Activated CD8-positive, alpha-beta memory T cell treated with anti-CD3 and anti-CD28 coated beads, Interleukin-2, amount 50 U/mL, for 1 hour (primary cell): Measurements from ENCODE around the gene CRYBB2.
"Not testable (repeated sequence)": the region's sequence is repeated elsewhere in the genome, so short reads cannot be mapped to it uniquely, and the experiment has no call there.

Experiments used
- DNase-seq: peaks from one replicate; pipeline ENCODE4 v3.0.0-alpha.2; 2020; ENCODE audit errors: extremely low read depth

CRYBB2 gene, protein sequence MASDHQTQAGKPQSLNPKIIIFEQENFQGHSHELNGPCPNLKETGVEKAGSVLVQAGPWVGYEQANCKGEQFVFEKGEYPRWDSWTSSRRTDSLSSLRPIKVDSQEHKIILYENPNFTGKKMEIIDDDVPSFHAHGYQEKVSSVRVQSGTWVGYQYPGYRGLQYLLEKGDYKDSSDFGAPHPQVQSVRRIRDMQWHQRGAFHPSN

DNA sequence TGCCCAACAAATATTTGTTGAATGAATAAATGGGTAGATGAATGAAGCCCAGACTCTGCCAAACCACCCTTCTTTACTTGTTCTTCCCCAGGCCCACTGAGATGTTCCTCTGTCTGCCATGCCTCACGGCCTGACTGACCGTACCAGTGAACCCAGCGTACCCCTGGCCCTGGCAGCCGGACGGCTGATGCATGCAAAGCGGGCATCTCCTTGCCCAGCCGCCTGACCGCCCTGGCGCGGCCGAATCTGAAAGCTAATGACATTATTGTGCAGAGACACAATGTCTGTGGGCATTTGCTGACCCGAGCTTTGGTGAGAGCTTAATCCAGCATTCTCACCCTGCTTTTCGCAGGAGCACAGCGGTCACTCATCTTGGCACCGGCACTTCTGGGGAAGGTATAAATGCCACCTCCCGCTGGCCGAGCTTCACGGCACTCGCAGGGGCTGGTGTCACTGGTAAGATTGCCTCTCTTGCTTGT lies at the start of gene CRYBB2:
CRYBB2 (plus strand) TSS at position 429 of the 479 bp plus-strand sequence. CDS start 1,791 bp downstream, outside the sequence.
- DNase-seq, result no peak

DNA sequence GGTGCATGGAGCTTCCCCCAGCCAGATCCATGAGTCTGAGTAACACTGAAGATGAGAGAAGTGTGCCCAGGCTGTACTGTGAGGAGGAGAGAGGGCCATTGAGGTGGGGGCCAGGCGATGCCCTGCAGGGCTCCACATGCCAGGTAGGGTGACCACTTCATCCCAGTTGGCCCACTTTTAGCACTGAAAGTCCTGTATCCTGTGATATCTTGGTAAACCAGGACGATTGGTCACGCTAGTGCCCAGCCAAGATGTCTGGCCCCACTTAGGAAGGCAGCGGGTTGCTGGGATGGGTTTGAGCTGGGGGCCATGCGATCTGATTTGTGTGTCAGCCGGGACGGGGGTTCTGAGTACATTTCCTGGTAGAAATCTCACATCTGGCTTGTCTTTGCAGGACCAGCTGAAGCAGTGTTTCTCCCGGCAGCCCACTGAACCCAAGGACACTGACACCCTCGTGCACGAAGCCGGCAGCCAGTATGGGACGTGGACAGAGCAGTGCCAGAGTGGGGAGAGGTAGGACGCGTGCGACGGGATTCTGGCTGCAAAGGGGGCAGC lies 48.9 kb upstream of the CRYBB2 start:
- DNase-seq, result no peak

DNA sequence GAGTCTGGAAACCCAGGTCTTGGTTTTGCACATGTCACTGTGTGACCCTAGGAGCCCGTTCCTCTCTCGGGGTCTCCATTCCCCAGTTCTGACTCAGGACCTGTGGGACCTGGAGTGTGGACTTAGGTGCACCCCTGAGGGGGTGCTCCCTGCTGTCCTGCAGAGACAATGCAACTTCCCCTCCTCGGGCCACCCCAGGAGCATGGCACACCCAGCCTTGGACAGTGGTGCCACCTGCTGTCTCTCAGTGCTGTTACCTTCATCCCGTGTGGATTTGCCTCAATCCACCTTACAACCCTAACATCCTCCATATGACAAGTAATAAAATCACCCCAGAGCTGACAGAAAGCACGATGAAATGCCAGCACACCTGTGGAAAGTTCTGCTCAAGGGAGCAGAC lies 47.3 kb upstream of the CRYBB2 start:
- no peak for DNase-seq

DNA sequence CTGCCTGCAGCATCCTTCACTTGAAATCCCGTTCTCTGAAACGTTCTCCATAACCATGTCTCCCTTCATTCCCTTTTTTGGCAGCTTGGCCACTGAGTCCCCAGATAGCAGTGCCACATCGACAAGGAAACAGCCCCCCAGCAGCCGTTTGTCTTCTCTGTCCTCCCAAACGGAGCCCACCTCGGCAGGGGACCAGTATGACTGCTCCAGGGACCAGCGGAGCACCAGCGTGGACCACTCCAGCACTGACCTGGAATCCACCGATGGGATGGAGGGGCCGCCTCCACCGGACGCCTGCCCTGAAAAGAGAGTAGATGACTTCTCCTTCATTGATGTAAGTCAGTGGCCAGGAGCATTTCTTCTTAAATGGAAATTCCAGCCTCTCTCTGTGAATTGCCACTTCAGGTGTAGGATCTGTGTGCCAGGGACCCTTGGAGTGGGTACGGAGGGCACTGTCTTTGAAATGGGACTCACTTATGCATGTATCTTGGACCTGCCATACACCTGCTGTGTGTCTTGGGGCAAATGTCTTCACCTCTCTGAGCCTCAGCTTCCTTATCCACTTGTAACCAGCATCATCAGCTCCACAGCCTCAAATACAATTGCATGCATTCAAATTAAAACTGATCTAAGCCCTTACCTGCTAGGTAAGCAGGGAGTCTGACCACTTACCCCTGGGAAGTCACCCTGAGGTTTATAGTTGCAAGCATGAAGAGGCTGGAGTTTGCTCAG lies 45.1 kb upstream of the CRYBB2 start:
- DNase-seq, result no peak

DNA sequence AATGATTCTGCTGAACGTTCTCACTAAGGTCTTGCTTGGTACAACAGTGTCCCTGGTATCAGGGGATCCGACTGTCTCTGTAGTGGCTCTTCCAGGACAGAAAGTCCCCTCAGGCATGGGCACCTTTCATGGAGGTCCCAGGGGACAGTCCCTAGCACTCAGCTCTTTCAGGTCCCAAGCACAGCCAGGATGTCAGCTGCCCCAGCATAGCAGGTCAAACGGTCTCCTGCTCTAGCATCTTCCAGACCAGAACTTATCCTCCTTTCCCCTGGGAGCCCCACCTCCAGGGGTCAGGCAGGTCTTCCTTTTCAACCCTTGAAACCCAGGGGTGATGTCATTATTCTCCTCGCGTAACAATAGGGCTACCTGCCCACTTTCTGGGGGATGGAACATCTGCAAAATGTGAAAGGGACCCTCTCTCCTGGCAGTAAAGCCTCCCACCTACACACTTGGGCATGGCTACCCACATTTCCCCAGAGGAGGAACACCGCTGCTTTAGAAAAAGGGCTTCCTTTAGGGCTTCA lies 44.5 kb upstream of the CRYBB2 start:
- no peak for DNase-seq

DNA sequence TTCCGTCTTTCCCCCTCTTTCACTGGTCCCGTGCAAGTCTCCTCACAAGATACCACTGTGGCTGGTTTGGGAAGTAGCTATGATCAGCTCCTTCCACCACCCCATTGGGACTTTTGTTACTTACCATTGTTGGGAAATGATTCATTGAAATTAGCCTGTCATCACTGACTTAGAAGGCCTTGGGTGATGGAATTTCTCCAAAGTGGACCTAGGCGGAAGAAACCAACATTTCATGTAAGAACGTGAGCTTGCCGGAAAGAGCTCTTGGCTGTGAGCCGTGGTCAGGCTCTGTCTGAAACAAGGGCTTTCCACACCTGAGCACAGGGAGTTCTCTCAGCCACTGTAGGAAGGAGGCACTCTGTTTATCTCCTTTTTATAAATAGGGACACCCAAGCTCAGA lies 43.3 kb upstream of the CRYBB2 start:
- no peak for DNase-seq

DNA sequence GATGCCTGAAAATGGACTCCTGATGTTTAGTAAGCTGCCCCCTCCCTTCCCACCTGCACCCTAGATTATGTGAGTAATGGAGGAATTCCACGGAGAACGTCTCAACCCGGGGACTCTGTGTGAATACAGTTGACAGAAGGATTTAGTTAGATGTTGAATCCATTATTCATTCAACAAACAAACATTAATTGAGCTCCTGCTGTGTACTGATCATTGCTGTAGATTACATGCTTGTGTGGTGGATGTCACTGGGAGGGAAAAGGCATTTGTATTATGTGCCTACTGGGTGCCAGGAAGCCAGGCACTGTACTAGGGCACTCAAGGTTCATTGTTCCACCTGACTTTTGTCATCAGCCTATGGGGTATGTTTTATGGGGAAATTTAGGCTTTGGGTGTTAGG lies 42.6 kb upstream of the CRYBB2 start:
- DNase-seq, result no peak

DNA sequence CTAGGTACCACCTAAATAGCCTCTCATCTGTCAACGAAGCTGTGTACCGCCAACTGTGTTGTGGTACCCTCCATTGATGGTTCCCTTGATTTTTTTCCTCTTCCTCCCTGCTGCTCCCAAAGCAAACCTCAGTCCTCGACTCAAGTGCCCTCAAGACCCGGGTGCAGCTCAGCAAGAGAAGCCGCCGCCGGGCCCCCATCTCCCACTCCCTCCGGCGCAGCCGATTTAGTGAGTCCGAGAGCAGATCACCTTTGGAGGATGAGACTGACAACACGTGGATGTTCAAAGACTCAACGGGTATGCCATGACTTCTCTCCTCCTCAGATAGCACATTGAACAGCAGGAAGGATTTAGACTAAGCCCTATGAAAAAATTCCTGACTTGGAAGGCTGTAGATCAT lies 42.2 kb upstream of the CRYBB2 start:
- no peak for DNase-seq

DNA sequence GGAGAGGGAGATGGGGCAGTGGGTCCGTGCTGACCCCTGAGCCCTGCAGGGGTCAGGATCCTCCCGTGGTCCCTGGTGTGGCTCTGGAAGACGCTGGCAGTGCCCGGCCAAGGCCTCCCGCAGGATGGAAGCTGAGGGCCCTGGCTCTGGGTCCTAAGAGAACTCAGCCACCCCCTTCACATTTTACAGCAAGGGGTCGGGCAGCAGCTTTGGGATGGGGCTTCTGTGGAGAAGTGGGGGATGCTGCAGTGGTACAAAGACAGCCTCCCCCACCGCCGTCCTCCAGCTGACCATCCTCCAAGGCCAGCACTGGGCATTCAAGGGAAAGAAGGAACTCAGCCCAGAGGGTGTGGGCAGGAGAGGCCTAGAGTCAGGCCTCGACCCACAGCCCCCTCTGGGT lies 41.5 kb upstream of the CRYBB2 start:
- DNase-seq, result no peak

DNA sequence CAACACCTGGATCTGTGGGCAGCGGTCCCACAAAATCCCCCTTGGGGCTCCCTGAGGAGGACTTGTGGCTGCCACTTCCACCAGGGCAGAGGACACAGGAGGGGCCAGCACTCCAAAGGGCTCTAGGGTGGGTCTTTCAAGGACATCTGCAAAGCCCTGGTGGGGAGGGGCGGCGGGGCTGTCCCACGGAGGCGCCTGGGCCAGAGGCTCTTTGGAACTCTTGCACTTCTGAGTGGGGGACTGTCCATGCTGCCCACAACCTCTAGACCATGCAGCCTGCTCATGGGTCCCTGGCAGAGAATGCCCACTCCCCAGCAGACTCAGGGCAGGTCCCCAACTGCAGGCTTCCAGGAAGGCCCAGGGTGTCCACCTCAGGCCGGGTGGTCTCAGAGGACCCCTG lies 41.1 kb upstream of the CRYBB2 start:
- not testable (repeated sequence) for DNase-seq

DNA sequence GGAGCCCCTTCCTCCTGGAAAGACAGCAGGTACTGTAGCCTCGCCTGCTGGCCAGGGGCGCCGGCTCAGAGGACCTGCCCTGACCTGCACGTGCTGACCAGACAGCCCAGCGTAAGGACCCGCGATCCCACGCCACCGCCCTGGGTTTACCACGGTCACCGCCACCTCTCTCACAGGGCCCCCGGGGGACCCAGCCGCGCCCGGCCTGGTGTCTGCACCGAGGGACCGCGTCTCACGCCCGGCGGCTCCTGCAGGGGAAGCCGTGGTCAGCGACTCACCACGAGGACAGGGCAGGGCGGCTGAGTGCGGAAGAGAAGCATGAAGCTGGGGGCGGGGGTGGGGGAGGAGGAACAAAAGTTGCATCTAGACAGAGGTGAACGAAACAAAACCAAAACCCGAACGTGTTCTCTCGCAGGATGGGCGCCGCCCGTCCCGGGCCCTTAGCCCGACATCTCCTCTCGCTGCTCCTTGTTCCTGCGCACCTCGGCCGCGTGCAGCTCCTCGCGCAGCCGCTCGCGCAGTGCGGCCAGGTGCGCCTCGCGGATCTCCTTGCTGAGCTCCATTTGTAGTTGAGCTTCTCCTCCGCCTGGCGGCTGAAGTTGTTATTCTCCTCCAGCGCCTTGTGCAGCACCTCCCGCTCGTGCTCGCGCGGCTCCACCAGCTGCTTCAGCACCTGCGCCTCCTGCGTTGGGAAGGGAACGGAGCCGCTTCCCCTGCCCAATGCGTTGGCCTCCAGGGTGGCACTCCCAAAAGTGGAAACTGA lies 40.4 kb upstream of the CRYBB2 start:
- DNase-seq, result not testable (repeated sequence)

DNA sequence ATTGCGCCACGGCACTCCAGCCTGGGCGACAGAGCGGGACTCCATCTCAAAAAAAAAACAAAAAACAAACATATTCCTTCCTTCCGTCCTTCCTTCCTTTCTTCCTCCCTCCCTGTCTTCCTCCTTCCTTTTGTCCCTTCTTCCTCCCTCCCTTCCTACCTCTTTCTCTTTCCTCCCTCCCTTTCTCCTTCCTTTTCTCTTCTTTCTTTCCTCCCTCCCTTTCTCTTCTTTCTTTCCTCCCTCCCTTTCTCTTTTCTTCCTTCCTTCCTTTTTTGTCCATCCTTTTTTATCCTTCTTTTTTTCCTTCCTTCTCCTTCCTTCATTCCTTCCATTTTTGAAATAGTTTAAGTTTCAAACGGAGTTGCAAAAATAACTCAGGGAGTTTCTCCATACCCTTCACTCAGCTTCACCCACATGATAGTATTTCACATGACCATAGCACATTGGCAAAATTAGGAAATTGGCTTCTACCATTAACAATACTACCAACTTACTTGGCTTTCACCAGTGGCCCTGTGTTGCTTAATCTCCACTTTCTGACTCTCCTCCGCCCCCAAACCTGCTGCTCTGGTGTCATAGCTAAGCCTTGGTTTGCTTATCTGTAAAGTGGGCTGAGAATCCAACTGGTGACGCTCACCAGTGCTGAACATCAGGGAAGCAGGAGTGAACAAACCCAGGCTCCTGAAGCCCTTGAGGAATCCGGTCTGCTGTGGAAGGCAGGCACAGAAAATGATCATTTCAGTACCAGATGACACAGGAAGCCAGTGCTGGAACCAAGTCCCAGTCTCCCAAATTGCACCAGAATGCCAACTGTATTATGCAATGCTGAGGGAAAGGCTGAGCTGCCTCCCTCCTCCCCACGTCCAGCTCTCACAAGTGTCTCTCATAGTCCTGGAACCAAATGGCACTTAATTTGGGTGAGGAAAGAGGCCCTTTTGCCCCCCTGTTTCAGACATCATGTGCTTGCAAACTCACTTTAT lies 37.0 kb upstream of the CRYBB2 start:
- DNase-seq, result no peak

DNA sequence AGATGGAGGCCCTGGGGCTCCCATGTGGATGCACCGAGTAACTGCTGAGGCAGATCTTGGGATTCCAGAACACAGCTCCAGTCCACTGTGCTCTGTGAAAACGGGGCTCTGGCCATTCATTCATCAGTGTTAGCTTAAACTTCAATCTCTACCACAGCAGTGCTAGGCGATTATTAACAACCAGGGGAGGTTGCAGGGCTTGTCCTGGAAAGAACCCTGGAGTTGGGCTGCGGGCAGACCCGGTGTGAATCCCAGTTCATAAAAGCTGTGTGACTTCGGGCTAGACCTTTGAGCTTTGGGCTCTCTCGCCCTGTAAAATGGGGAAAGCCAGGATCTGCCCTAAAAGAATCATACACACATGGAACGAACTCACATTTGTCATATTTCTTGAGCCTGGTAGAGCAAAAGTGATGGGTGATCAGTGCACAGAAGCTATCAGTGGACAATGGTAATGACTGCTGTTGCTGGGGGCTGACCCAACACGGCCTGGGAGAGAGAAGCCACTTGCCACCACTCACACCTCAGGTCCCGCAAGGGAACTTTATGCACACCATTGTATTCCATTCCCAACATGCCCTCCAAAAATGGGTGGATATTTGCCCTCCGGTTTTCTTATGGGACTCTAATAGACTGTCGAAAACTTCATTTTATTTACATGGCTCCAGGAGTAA lies 35.4 kb upstream of the CRYBB2 start:
- DNase-seq, result no peak

DNA sequence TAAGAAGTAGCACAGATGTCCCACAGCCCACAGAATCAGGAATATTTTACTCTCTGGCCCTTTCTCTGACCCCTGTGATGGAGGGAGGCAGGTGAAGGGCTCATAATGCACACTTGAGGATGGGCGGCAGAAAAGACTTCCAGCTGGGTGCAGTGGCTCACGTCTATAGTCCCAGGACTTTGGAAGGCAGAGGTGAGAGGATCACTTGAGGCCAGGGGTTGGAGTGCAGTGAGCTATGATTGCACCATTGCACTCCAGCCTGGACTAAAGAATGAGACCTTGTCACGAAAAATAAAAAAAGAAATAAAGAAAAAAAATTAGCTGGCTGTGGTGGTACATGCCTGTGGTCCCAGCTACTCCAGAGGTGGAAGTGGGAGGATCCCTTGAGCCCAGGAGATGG lies 33.3 kb upstream of the CRYBB2 start:
- DNase-seq, result no peak

DNA sequence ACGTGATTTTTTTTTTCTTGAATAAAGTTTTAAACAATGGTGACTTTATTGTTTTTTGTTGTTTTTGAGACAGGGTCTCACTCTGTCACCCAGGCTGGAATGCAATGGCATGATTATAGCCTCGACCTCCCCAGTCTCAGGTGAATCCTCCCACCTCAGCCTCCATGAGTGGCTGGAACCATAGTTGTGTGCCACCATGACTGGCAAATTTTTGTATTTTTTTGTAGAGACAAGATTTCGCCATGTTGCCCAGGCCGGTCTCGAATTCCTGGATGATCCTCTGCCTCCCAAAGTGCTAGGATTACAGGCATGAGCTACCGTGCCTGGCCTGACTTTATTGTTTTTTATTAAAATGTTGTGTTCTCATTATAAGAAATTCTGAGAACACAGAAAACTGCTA lies 32.0 kb upstream of the CRYBB2 start:
- DNase-seq, result no peak

DNA sequence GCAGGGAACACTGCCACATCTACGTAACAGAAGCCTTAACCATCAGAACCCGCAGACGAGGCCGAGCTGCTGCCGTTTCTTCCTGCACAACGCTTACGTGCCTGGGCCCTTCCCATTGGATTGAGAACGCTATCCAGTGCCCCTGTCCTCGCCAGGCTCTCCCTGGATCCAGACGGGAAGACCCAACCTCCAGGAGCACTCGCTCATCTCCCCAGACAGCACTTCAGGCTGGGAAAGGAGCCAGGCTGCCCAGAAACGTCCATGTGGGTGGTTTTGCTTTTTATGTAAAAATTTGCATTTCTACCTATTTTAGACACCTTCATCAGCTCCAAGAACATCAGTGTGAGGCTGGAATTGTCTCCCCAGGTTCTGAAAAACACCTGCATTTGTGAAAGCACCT lies 27.0 kb upstream of the CRYBB2 start:
- DNase-seq, result no peak

DNA sequence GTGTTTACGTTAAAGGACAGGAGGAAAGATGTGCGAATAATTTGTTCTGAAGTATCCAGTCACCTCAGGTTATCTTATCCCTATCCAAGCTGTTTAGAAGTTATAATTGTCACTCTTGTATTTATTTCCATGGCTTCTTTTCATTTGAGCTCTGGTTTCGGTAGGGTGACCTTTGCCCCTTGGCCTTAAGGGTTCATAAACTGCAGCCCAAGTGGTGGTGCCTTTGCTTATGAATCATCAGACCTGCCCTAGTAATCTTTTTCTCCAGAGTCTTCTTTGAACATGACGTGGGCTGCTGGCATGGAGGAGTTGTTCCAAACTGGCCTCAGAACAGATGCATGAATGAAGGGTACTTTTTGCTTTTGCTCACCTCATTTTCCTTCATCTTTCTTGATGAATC lies 26.3 kb upstream of the CRYBB2 start:
- DNase-seq, result no peak

DNA sequence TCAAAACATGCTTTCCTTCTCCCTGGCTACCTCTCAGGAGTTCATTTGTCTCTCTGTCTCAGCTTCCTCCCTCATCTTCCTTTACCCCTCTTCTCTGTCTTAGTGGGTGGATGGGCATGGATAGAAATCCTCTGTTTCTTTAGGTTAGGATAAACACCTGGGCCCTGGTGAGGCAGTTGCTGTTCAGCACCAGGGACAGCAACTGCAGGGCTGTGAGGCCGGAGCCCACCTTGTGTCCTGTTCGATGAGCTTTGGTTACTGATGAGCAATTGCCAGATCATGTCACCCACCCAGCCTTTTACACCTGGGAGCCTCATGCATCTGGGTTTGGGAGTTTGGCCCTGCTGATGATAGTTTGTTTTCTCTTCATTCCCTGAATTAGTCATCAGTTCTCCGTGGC lies 25.9 kb upstream of the CRYBB2 start:
- no peak for DNase-seq

DNA sequence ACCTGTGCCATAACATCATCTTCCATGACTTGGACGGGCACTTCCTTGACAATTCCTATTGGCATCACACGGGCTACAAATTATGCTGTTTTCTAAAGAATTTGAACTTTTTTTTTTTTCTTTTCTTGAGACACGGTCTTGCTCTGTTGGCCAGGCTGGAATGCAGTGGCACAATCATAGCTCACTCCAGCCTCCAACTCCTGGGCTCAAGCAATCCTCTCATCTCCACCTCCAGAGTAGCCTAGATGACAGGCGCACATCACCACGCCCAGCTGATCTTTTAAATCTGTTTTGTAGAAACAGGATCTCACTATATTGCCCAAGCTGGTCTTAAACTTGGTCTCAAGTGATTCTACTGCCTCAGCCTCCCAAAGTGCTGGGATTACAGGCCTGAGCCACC lies 23.1 kb upstream of the CRYBB2 start:
- DNase-seq, result no peak

DNA sequence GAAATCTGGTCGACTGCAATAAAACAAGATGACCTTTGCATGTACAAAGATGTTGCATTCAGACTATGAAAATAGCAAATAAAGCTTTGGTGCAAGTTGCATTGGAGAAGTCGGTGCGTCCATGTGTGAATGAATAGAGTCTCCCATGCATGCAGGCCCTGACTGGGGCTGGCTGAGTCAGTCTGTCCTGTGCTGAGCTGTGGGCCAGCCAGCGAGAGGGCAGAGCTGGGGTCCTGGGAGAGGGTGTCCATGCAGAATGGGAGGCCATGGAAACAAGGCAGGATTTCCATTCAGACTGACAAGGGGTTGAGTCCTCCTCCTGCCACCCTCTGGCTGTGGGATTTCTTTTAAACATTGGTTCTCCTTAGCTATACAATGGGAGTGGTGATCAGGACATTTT lies 22.1 kb upstream of the CRYBB2 start:
- DNase-seq, result no peak
